ENCODE results near the gene SOX6.

Gene SOX6

DNA sequence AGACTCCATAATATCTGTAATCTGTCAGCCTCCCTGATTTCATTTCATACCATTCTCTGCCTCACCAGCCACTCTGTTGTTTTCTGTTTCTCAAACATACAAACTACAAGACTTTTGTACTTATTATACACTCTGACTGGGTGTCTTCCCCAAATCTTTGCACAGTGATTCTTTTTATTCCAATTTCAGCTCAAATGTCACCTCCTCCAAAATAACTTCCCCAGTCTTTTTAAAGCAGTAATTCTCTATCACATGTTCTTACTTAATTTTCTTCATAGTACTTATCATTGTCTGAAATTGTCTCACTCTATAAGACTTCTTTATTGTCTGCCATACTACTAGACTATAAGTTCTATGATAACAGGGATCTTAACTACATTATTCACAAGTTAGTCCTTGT is 19.6 kb downstream of the SOX6 start:
- no peak overlapping the region for H4K8ac ChIP-seq (ENCODE audit: low read depth, low read length)
- H2BK15ac ChIP-seq (ENCODE audit: low read length), result no peak overlapping the region
- H2AK5ac ChIP-seq (ENCODE audit: low read depth, low read length), result no peak overlapping the region
- H3K36me3 ChIP-seq (replicated peaks in 1 of 2; ENCODE audit: control insufficient read depth in 2 of 2, insufficient read depth in 2 of 2, low read length in 2 of 2), result no peaks in the 10 kb centered on the region
- H3K23ac ChIP-seq (ENCODE audit: low read depth, low read length, poor library complexity), result no peak overlapping the region
- no peak overlapping the region for H2BK120ac ChIP-seq (ENCODE audit: low read depth, low read length)
- H3K18ac ChIP-seq (ENCODE audit: low read length), result no peak overlapping the region
- H4K91ac ChIP-seq (ENCODE audit: low read depth, low read length, poor library complexity), result no peak overlapping the region
- H2BK5ac ChIP-seq (ENCODE audit: low read length), result no peak overlapping the region
- no peak overlapping the region for H3K4ac ChIP-seq (ENCODE audit: low read length)
- H3K4me3 ChIP-seq (ENCODE audit: low read length in 2 of 2), result no peak overlapping the region
- H3K27me3 ChIP-seq (ENCODE audit: control insufficient read depth in 3 of 3, insufficient read depth in 3 of 3, low read depth in 1 of 3, low read length in 3 of 3), result no peaks in the 10 kb centered on the region
- H2AFZ ChIP-seq (ENCODE audit: low read length), result no peak overlapping the region
- no peak overlapping the region for H3K4me2 ChIP-seq (ENCODE audit: insufficient read depth, low read length, poor library complexity, severe bottlenecking)
- no peak overlapping the region for H3K27ac ChIP-seq (replicated peaks; ENCODE audit: low read length)
- no peak overlapping the region for H3K14ac ChIP-seq (ENCODE audit: low read length)
- H3K79me1 ChIP-seq (ENCODE audit: low read depth, low read length), result no peaks in the 10 kb centered on the region
- no peak for DNase-seq (ENCODE audit: low spot score)
- peaks cover 0 to 2% of the 10 kb centered on the region in 2 donors for H3K4me1 ChIP-seq (ENCODE audit: control insufficient read depth in 2 of 2, insufficient read depth in 1 of 2, low read depth in 1 of 2, low read length in 2 of 2)
- no peaks in the 10 kb centered on the region for H3K9me3 ChIP-seq (replicated peaks in 1 of 2; ENCODE audit: control insufficient read depth in 2 of 2, insufficient read depth in 1 of 2, low read depth in 1 of 2, low read length in 2 of 2)
- H2BK12ac ChIP-seq (ENCODE audit: low read length), result no peak overlapping the region
- H3K9ac ChIP-seq (ENCODE audit: low read depth, low read length, poor library complexity), result no peak overlapping the region

DNA sequence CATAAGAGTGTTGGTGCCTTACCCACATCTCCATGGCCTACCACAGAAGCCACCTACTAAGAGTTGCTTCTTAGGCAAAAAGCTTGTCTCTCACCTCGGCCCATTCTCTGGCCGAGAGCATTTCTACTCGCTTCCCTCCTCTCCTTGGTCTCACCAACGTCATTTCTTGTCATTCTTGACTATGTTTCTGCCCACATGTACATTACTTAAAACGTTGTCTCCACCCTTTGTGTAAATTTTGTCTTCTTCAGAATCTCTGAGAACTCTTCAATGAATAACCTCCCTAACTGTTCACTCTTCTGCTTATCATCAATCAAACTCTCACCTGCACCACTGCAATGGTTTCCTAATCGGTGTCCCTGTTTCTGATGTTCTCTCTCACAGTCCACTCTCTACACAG is 20.1 kb downstream of the SOX6 start:
- Histone ChIP-seq H3K14ac (ENCODE audit: low read length) (no peak overlapping the region), H2AFZ (ENCODE audit: low read length) (no peak overlapping the region), H3K23ac (ENCODE audit: low read depth, low read length, poor library complexity) (no peak overlapping the region), H3K4me3 (ENCODE audit: low read length in 2 of 2) (no peak overlapping the region), H3K9ac (ENCODE audit: low read depth, low read length, poor library complexity) (no peak overlapping the region), H3K79me1 (ENCODE audit: low read depth, low read length) (no peaks in the 10 kb centered on the region), H2AK5ac (ENCODE audit: low read depth, low read length) (no peak overlapping the region), H3K4ac (ENCODE audit: low read length) (no peak overlapping the region), H3K36me3 (replicated peaks in 1 of 2; ENCODE audit: control insufficient read depth in 2 of 2, insufficient read depth in 2 of 2, low read length in 2 of 2) (no peaks in the 10 kb centered on the region), H2BK5ac (ENCODE audit: low read length) (no peak overlapping the region), H2BK120ac (ENCODE audit: low read depth, low read length) (no peak overlapping the region), H4K91ac (ENCODE audit: low read depth, low read length, poor library complexity) (no peak overlapping the region), H2BK15ac (ENCODE audit: low read length) (no peak overlapping the region), H3K18ac (ENCODE audit: low read length) (no peak overlapping the region), H3K4me2 (ENCODE audit: insufficient read depth, low read length, poor library complexity, severe bottlenecking) (no peak overlapping the region), H3K27ac (replicated peaks; ENCODE audit: low read length) (no peak overlapping the region), H2BK12ac (ENCODE audit: low read length) (no peak overlapping the region), H3K27me3 (ENCODE audit: control insufficient read depth in 3 of 3, insufficient read depth in 3 of 3, low read depth in 1 of 3, low read length in 3 of 3) (no peaks in the 10 kb centered on the region), H3K9me3 (replicated peaks in 1 of 2; ENCODE audit: control insufficient read depth in 2 of 2, insufficient read depth in 1 of 2, low read depth in 1 of 2, low read length in 2 of 2) (no peaks in the 10 kb centered on the region), H3K4me1 (ENCODE audit: control insufficient read depth in 2 of 2, insufficient read depth in 1 of 2, low read depth in 1 of 2, low read length in 2 of 2) (peaks cover 0 to 2% of the 10 kb centered on the region in 2 donors), H4K8ac (ENCODE audit: low read depth, low read length) (no peak overlapping the region)
- no CpG with 5 or more reads among the region's 6 CpGs for WGBS, 2 donors (ENCODE audit: extremely low coverage in 2 of 2, insufficient read length in 2 of 2, insufficient replicate concordance in 1 of 2)
- no peak for DNase-seq (ENCODE audit: low spot score)

DNA sequence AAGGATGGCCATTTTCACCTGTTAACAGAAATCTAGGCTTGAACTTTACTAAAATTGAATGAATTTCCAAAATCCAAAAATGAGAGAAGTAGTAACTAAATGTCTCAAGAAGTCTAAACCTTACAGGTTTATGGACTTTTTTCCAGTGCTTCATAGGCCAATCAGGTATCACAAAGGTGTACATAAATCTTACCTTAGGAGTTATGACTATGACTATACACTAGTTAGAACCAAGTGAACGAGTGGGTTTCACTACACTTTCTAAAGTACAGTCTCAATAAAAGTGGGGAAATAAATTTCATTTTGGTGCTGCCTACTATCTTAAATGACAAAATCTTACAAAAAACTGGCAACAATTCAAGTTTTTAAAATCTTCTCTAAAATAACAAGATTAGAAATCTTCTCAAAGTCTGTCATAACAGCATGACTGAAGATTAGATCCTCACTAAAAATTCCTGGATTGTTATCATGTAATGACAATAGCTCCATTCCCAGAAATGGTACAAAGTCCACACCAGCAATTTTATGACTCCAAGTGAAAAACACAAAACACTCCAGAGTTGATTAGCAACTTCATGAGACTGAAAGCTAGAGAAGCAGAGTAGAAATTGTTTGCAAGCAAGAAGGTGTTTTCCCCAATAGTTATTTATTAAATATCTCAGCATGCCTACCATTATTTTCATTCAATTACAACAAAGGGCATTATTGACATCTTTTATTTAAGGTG is 20.9 kb downstream of the SOX6 start:
- no peak overlapping the region for H3K4ac ChIP-seq (ENCODE audit: low read length)
- no CpG with 5 or more reads among the region's 1 CpG for WGBS, 2 donors (ENCODE audit: extremely low coverage in 2 of 2, insufficient read length in 2 of 2, insufficient replicate concordance in 1 of 2)
- H3K36me3 ChIP-seq (replicated peaks in 1 of 2; ENCODE audit: control insufficient read depth in 2 of 2, insufficient read depth in 2 of 2, low read length in 2 of 2), result no peaks in the 10 kb centered on the region
- no peak overlapping the region for H4K8ac ChIP-seq (ENCODE audit: low read depth, low read length)
- no peak overlapping the region for H2BK12ac ChIP-seq (ENCODE audit: low read length)
- H2BK15ac ChIP-seq (ENCODE audit: low read length), result no peak overlapping the region
- H3K4me3 ChIP-seq (ENCODE audit: low read length in 2 of 2), result no peak overlapping the region
- no peaks in the 10 kb centered on the region for H3K27me3 ChIP-seq (ENCODE audit: control insufficient read depth in 3 of 3, insufficient read depth in 3 of 3, low read depth in 1 of 3, low read length in 3 of 3)
- no peak overlapping the region for H3K18ac ChIP-seq (ENCODE audit: low read length)
- H3K23ac ChIP-seq (ENCODE audit: low read depth, low read length, poor library complexity), result no peak overlapping the region
- H2BK120ac ChIP-seq (ENCODE audit: low read depth, low read length), result no peak overlapping the region
- no peak overlapping the region for H2BK5ac ChIP-seq (ENCODE audit: low read length)
- no peaks in the 10 kb centered on the region for H3K4me1 ChIP-seq (ENCODE audit: control insufficient read depth in 2 of 2, insufficient read depth in 1 of 2, low read depth in 1 of 2, low read length in 2 of 2)
- no peaks in the 10 kb centered on the region for H3K79me1 ChIP-seq (ENCODE audit: low read depth, low read length)
- H3K4me2 ChIP-seq (ENCODE audit: insufficient read depth, low read length, poor library complexity, severe bottlenecking), result no peak overlapping the region
- H3K9me3 ChIP-seq (replicated peaks in 1 of 2; ENCODE audit: control insufficient read depth in 2 of 2, insufficient read depth in 1 of 2, low read depth in 1 of 2, low read length in 2 of 2), result no peaks in the 10 kb centered on the region
- no peak overlapping the region for H4K91ac ChIP-seq (ENCODE audit: low read depth, low read length, poor library complexity)
- H2AK5ac ChIP-seq (ENCODE audit: low read depth, low read length), result no peak overlapping the region
- H2AFZ ChIP-seq (ENCODE audit: low read length), result no peak overlapping the region
- no peak for DNase-seq (ENCODE audit: low spot score)
- no peak overlapping the region for H3K27ac ChIP-seq (replicated peaks; ENCODE audit: low read length)
- H3K14ac ChIP-seq (ENCODE audit: low read length), result no peak overlapping the region
- H3K9ac ChIP-seq (ENCODE audit: low read depth, low read length, poor library complexity), result no peak overlapping the region

DNA sequence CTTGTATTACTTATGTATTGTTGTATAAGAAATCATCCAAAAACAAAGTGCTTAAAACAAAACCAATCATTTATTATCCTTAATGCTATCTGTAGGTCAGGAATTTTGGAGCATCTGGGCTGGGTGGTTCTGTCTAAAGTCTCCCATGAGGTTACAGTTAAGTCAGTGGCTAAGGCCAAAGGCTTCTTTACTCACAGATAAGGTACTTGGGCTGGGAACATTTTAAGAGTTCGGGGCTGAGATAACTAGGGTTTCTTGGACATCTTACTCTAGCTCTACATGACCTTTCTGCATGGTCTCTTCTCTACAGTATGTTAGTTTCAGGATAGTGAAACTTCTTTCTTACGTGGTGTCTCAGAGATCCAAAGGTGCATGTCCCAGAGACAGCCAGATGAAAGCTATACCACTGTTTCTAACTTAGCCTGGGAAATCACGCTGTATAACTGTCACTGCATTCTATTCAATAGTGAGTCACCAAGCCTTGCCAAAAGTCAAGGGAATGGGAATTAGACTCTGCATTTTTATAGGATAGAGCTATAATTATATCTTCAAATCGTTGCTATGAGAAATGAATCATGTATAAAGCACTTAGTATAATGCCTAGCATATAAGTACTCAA is 29.6 kb downstream of the SOX6 start:
- Histone ChIP-seq H2BK5ac (ENCODE audit: low read length) (no peak overlapping the region), H3K9me3 (replicated peaks in 1 of 2; ENCODE audit: control insufficient read depth in 2 of 2, insufficient read depth in 1 of 2, low read depth in 1 of 2, low read length in 2 of 2) (no peaks in the 10 kb centered on the region), H4K91ac (ENCODE audit: low read depth, low read length, poor library complexity) (no peak overlapping the region), H3K14ac (ENCODE audit: low read length) (no peak overlapping the region), H3K23ac (ENCODE audit: low read depth, low read length, poor library complexity) (no peak overlapping the region), H3K36me3 (replicated peaks in 1 of 2; ENCODE audit: control insufficient read depth in 2 of 2, insufficient read depth in 2 of 2, low read length in 2 of 2) (no peaks in the 10 kb centered on the region), H2AFZ (ENCODE audit: low read length) (no peak overlapping the region), H4K8ac (ENCODE audit: low read depth, low read length) (no peak overlapping the region), H3K9ac (ENCODE audit: low read depth, low read length, poor library complexity) (no peak overlapping the region), H2BK120ac (ENCODE audit: low read depth, low read length) (no peak overlapping the region), H3K4ac (ENCODE audit: low read length) (no peak overlapping the region), H3K27ac (replicated peaks; ENCODE audit: low read length) (no peak overlapping the region), H2AK5ac (ENCODE audit: low read depth, low read length) (no peak overlapping the region), H2BK15ac (ENCODE audit: low read length) (no peak overlapping the region), H3K4me3 (ENCODE audit: low read length in 2 of 2) (no peak overlapping the region), H3K4me1 (ENCODE audit: control insufficient read depth in 2 of 2, insufficient read depth in 1 of 2, low read depth in 1 of 2, low read length in 2 of 2) (no peaks in the 10 kb centered on the region), H2BK12ac (ENCODE audit: low read length) (no peak overlapping the region), H3K27me3 (ENCODE audit: control insufficient read depth in 3 of 3, insufficient read depth in 3 of 3, low read depth in 1 of 3, low read length in 3 of 3) (no peaks in the 10 kb centered on the region), H3K4me2 (ENCODE audit: insufficient read depth, low read length, poor library complexity, severe bottlenecking) (no peak overlapping the region), H3K18ac (ENCODE audit: low read length) (no peak overlapping the region), H3K79me1 (ENCODE audit: low read depth, low read length) (no peaks in the 10 kb centered on the region)
- WGBS, 2 donors (ENCODE audit: extremely low coverage in 2 of 2, insufficient read length in 2 of 2, insufficient replicate concordance in 1 of 2), result no CpG with 5 or more reads among the region's 4 CpGs
- no peak for DNase-seq (ENCODE audit: low spot score)

Measured in neuronal stem cell (in vitro differentiated cells).